ENCODE measurements around the gene IL23R.

Gene IL23R

DNA sequence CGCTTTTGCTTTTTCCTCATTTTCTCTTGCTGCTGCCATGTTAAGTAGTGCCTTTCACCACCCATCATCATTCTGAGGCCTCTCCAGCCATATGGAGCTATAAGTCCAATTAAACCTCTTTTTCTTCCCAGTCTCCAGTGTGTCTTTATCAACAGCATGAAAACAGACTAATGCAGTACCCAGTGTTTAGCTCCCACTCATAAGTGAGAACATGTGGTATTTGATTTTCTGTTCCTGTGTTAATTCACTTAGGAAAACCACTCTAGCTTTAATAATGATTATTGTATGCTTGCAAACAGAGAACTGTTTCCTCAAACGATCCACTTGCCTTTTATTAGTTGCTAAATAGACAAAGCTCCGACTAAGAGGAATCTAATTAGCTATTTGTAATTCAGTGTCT lies 43.3 kb downstream of the IL23R start:
- TF ChIP-seq, protein P1, sequence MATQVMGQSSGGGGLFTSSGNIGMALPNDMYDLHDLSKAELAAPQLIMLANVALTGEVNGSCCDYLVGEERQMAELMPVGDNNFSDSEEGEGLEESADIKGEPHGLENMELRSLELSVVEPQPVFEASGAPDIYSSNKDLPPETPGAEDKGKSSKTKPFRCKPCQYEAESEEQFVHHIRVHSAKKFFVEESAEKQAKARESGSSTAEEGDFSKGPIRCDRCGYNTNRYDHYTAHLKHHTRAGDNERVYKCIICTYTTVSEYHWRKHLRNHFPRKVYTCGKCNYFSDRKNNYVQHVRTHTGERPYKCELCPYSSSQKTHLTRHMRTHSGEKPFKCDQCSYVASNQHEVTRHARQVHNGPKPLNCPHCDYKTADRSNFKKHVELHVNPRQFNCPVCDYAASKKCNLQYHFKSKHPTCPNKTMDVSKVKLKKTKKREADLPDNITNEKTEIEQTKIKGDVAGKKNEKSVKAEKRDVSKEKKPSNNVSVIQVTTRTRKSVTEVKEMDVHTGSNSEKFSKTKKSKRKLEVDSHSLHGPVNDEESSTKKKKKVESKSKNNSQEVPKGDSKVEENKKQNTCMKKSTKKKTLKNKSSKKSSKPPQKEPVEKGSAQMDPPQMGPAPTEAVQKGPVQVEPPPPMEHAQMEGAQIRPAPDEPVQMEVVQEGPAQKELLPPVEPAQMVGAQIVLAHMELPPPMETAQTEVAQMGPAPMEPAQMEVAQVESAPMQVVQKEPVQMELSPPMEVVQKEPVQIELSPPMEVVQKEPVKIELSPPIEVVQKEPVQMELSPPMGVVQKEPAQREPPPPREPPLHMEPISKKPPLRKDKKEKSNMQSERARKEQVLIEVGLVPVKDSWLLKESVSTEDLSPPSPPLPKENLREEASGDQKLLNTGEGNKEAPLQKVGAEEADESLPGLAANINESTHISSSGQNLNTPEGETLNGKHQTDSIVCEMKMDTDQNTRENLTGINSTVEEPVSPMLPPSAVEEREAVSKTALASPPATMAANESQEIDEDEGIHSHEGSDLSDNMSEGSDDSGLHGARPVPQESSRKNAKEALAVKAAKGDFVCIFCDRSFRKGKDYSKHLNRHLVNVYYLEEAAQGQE (IDR thresholded peaks at IDR 0.05; ENCODE audit: insufficient read depth in 1 of 2, low read depth in 2 of 2, low read length in 2 of 2): no peak
- TF ChIP-seq FOXP2 (optimal IDR thresholded peaks at IDR 0.05; ENCODE audit: borderline replicate concordance, extremely low read depth, extremely low read length, insufficient read depth) (no peak), SIN3A (IDR thresholded peaks at IDR 0.05; ENCODE audit: borderline replicate concordance, insufficient read depth, low read length) (no peak), TAF1 (IDR thresholded peaks at IDR 0.05; ENCODE audit: borderline replicate concordance, insufficient read depth, low read length) (no peak), POLR2AphosphoS5 (IDR thresholded peaks at IDR 0.05; ENCODE audit: low read depth, low read length) (no peak)

DNA sequence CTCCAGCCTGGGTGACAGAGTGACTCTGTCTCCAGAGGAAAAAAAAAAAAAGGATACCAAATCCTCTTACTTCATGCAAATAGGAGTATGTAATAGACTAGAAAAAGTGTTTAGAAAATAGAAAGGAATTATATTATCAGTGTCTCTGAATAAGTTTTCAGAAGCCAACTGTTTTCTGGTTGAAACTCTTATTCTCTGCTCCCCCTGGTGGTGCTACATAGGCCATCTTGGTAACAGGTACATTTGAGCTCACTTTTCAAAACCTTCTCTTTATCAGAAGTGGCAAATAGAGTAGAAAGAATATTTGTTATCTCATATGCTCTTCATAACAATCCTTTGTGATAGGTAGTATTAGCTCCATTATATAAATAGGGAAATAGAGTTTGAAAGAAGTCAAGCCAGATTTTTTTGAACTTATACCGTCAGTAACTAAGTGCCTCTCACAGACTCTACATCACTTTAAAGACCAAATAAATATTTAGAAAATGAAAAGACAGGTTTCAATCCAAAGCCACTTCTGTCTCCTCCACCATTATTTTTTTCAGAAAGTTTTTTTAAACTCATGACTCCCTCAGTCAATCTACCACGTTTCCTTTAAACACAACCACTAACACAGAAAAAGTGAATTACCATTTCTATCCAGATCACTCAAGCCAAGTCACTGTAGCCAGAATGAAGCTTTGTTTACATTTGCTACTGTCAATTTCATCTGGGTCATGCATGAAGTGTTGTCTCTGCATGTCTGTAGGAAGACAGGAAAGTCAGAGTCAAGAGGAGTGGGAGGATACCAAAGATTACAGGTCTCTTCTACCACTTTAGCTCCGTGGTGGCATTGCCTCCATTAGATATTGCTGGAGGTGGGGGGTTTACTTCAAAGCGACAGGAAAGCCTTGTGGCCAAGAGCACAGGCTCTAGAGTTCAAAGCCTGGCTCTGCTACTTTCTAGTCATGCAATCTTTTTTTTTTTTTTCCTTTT lies 45.6 kb downstream of the IL23R start:
- TF ChIP-seq TAF1 (IDR thresholded peaks at IDR 0.05; ENCODE audit: borderline replicate concordance, insufficient read depth, low read length): no peak
- no peak for TF ChIP-seq SIN3A (IDR thresholded peaks at IDR 0.05; ENCODE audit: borderline replicate concordance, insufficient read depth, low read length)
- no peak for TF ChIP-seq POLR2AphosphoS5 (IDR thresholded peaks at IDR 0.05; ENCODE audit: low read depth, low read length)
- TF ChIP-seq, protein P1 (IDR thresholded peaks at IDR 0.05; ENCODE audit: insufficient read depth in 1 of 2, low read depth in 2 of 2, low read length in 2 of 2): no peak
- no peak for TF ChIP-seq FOXP2 (optimal IDR thresholded peaks at IDR 0.05; ENCODE audit: borderline replicate concordance, extremely low read depth, extremely low read length, insufficient read depth)

DNA sequence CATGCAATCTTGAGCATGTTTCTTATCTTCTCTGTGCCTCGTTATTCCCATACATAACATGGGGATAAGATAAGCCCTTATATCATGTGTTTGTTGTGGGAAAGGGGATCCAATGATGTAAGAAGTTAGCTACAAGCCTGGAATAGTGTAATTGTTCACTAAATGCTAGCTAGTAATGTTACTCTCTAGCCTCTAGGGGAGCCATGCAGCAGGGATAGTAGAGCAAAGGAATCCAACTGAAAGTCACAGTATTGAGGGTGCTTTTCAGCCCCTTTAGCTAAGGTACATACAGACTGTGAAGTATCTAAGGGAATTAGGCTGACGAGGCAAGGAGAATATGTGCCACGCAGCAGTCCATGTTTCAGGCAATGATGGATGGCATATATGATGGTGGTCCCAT lies 46.9 kb downstream of the IL23R start:
- TF ChIP-seq, protein P1 (IDR thresholded peaks at IDR 0.05; ENCODE audit: insufficient read depth in 1 of 2, low read depth in 2 of 2, low read length in 2 of 2): no peak
- TF ChIP-seq SIN3A (IDR thresholded peaks at IDR 0.05; ENCODE audit: borderline replicate concordance, insufficient read depth, low read length): no peak
- TF ChIP-seq POLR2AphosphoS5 (IDR thresholded peaks at IDR 0.05; ENCODE audit: low read depth, low read length): no peak
- no peak for TF ChIP-seq FOXP2 (optimal IDR thresholded peaks at IDR 0.05; ENCODE audit: borderline replicate concordance, extremely low read depth, extremely low read length, insufficient read depth)
- TF ChIP-seq TAF1 (IDR thresholded peaks at IDR 0.05; ENCODE audit: borderline replicate concordance, insufficient read depth, low read length): no peak

DNA sequence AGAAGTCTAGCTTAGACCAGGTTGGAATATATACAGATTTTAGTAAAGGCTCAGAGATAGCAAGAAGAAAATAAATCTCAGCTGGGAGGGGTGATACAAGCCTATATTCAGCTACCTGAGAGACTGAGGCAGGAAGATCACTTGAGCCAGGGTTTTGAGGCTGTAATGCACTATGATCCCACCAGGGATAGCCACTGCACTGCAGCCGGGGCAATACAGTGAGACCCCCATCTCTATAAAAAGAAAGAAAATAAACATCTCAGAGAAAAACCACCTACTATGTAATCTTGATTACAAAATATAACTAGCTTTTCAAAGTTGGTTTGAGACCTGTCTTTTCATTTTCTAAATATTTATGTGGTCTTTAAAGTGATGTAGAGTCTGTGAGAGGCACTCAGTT lies 47.7 kb downstream of the IL23R start:
- TF ChIP-seq, protein P1 (IDR thresholded peaks at IDR 0.05; ENCODE audit: insufficient read depth in 1 of 2, low read depth in 2 of 2, low read length in 2 of 2): no peak
- no peak for TF ChIP-seq POLR2AphosphoS5 (IDR thresholded peaks at IDR 0.05; ENCODE audit: low read depth, low read length)
- no peak for TF ChIP-seq SIN3A (IDR thresholded peaks at IDR 0.05; ENCODE audit: borderline replicate concordance, insufficient read depth, low read length)
- no peak for TF ChIP-seq TAF1 (IDR thresholded peaks at IDR 0.05; ENCODE audit: borderline replicate concordance, insufficient read depth, low read length)
- TF ChIP-seq FOXP2 (optimal IDR thresholded peaks at IDR 0.05; ENCODE audit: borderline replicate concordance, extremely low read depth, extremely low read length, insufficient read depth): no peak
